Measurements from ENCODE around the gene F2.

DNA sequence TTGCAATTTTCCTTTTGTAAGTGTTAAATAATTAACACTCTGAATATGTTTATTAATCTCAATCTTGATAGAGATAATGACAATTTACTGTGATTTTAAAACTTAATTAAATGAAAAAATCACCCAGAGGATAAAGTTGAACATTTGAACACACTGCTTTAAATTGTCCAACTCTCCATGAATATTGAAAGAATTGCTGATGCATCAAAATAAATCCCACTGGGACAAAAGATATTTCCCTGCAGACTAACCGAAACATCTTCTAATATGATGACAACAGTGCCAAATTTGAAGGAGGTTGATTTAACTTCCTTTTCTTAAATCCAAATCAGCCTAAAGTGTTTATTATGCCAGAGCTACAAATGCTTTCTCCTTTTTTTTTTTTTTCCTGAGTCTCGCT is 47.6 kb downstream of the F2 start:
- TF ChIP-seq, protein P1, sequence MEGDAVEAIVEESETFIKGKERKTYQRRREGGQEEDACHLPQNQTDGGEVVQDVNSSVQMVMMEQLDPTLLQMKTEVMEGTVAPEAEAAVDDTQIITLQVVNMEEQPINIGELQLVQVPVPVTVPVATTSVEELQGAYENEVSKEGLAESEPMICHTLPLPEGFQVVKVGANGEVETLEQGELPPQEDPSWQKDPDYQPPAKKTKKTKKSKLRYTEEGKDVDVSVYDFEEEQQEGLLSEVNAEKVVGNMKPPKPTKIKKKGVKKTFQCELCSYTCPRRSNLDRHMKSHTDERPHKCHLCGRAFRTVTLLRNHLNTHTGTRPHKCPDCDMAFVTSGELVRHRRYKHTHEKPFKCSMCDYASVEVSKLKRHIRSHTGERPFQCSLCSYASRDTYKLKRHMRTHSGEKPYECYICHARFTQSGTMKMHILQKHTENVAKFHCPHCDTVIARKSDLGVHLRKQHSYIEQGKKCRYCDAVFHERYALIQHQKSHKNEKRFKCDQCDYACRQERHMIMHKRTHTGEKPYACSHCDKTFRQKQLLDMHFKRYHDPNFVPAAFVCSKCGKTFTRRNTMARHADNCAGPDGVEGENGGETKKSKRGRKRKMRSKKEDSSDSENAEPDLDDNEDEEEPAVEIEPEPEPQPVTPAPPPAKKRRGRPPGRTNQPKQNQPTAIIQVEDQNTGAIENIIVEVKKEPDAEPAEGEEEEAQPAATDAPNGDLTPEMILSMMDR (IDR thresholded peaks at IDR 0.05) = no peak
- TF ChIP-seq POLR2A (IDR thresholded peaks at IDR 0.05) = no peak
- no peak for TF ChIP-seq EP300 (IDR thresholded peaks at IDR 0.05)
